SKM-1 (cell line): ENCODE results near the gene NPLOC4.
"Not testable (repeated sequence)": the region's sequence is repeated elsewhere in the genome, so short reads cannot be mapped to it uniquely, and the experiment has no call there.

Experiments used
- DNase-seq: peaks from one replicate; lab custom pipeline; 2025; ENCODE audit not compliant: unreplicated experiment; lab: John Stamatoyannopoulos, UW

Gene NPLOC4

GRCh38 chr17:81635973-81636504 is 873 bp downstream of the NPLOC4 start:
- DNase-seq, result no peak

- no peak for DNase-seq
Measured at GRCh38 chr17:81635431-81635830, 1.5 kb downstream of the NPLOC4 start.

- DNase-seq, result no peak
Measured at GRCh38 chr17:81631482-81631881, 5.4 kb downstream of the NPLOC4 start.

- no peak for DNase-seq
Measured at GRCh38 chr17:81630274-81630673, 6.6 kb downstream of the NPLOC4 start.

- DNase-seq, result no peak
Measured at GRCh38 chr17:81621494-81622130, 15.3 kb downstream of the NPLOC4 start.

GRCh38 chr17:81618307-81618706 is 18.6 kb downstream of the NPLOC4 start:
- DNase-seq, result not testable (repeated sequence)

- no peak for DNase-seq
Measured at GRCh38 chr17:81616877-81617276, 20.0 kb downstream of the NPLOC4 start.

GRCh38 chr17:81615401-81615930 is 21.4 kb downstream of the NPLOC4 start:
- DNase-seq, result no peak

- DNase-seq, result no peak
Measured at GRCh38 chr17:81612172-81612970, 24.5 kb downstream of the NPLOC4 start.

GRCh38 chr17:81609541-81610311 is 27.2 kb downstream of the NPLOC4 start:
- no peak for DNase-seq

- no peak for DNase-seq
Measured at GRCh38 chr17:81608605-81609004, 28.3 kb downstream of the NPLOC4 start.

- no peak for DNase-seq
Measured at GRCh38 chr17:81608082-81608481, 28.8 kb downstream of the NPLOC4 start.

- no peak for DNase-seq
Measured at GRCh38 chr17:81607431-81607830, 29.5 kb downstream of the NPLOC4 start.

GRCh38 chr17:81603846-81604610 is 32.9 kb downstream of the NPLOC4 start:
- no peak for DNase-seq

- peak; percentile 55 for DNase-seq
Measured at GRCh38 chr17:81601525-81602120, 35.3 kb downstream of the NPLOC4 start.

- no peak for DNase-seq
Measured at GRCh38 chr17:81599719-81600486, 37.0 kb downstream of the NPLOC4 start.

- no peak for DNase-seq
Measured at GRCh38 chr17:81593105-81593871, 43.6 kb downstream of the NPLOC4 start.

- DNase-seq, result no peak
Measured at GRCh38 chr17:81591971-81592370, 44.9 kb downstream of the NPLOC4 start.

GRCh38 chr17:81590121-81590520 is 46.8 kb downstream of the NPLOC4 start:
- no peak for DNase-seq
